Renal cortical epithelial cell (primary cell): Measurements from ENCODE around the gene CPXM2. TPM values are rescaled to one million over a fixed set of nuclear protein-coding genes. Genes with fewer than 3 reads are reported as not detected.
"Not testable (repeated sequence)": the region's sequence is repeated elsewhere in the genome, so short reads cannot be mapped to it uniquely, and the experiment has no call there.

Experiments used
- DNase-seq: peaks from one replicate; pipeline ENCODE4 v3.0.0-alpha.2; 2011; ENCODE audit warnings: low read depth
- total RNA-seq: library from RNA; depleted of rRNA; stranded (reverse); fragments of >200 nt; gene quantifications from 2 replicates; pipeline ENCODE4 v1.2.3, GENCODE V29; 2014

Gene CPXM2
- total RNA-seq, 1 donor from 2014 or later: 1.1 TPM

- DNase-seq: no peak
Measured at GRCh38 chr10:123744224-123744536, 147.4 kb downstream of the CPXM2 start.

- DNase-seq: no peak
Measured at GRCh38 chr10:123743441-123744223, 148.0 kb downstream of the CPXM2 start.

- DNase-seq: no peak
Measured at GRCh38 chr10:123742751-123743440, 148.7 kb downstream of the CPXM2 start.

- DNase-seq: no peak
Measured at GRCh38 chr10:123741711-123742110, 149.9 kb downstream of the CPXM2 start.

- DNase-seq: no peak
Measured at GRCh38 chr10:123741146-123741545, 150.5 kb downstream of the CPXM2 start.

GRCh38 chr10:123736917-123737316 is 154.7 kb downstream of the CPXM2 start:
- DNase-seq: not testable (repeated sequence)

GRCh38 chr10:123729523-123729922 is 162.1 kb downstream of the CPXM2 start:
- DNase-seq: no peak

GRCh38 chr10:123726836-123727235 is 164.8 kb downstream of the CPXM2 start:
- DNase-seq: no peak

- DNase-seq: no peak
Measured at GRCh38 chr10:123726381-123726780, 165.2 kb downstream of the CPXM2 start.

GRCh38 chr10:123724747-123725146 is 166.9 kb downstream of the CPXM2 start:
- DNase-seq: no peak

- DNase-seq: no peak
Measured at GRCh38 chr10:123722351-123722750, 169.3 kb downstream of the CPXM2 start.

- no peak for DNase-seq
Measured at GRCh38 chr10:123721441-123722049, 170.1 kb downstream of the CPXM2 start.

GRCh38 chr10:123720536-123720935 is 171.1 kb downstream of the CPXM2 start:
- DNase-seq: no peak

GRCh38 chr10:123718544-123719060 is 173.0 kb downstream of the CPXM2 start:
- no peak for DNase-seq

- no peak for DNase-seq
Measured at GRCh38 chr10:123717336-123717735, 174.3 kb downstream of the CPXM2 start.

- DNase-seq: no peak
Measured at GRCh38 chr10:123715546-123715945, 176.1 kb downstream of the CPXM2 start.

- DNase-seq: no peak
Measured at GRCh38 chr10:123706236-123706635, 185.4 kb downstream of the CPXM2 start.

- no peak for DNase-seq
Measured at GRCh38 chr10:123704812-123705211, 186.8 kb downstream of the CPXM2 start.

GRCh38 chr10:123704076-123704475 is 187.5 kb downstream of the CPXM2 start:
- DNase-seq: no peak

- no peak for DNase-seq
Measured at GRCh38 chr10:123703195-123703790, 188.3 kb downstream of the CPXM2 start.
